Neuronal stem cell (in vitro differentiated cells): ENCODE results near the gene FXYD6.

Experiments
- DNase-seq: peaks from one replicate; pipeline ENCODE4 v3.0.0-alpha.2; 2013; ENCODE audit warnings: low spot score
- H2AFZ ChIP-seq: one replicate; pipeline ENCODE4 v1.6.1; 2013; ENCODE audit warnings: mild to moderate bottlenecking, low read length, inconsistent platforms
- H2AK5ac ChIP-seq: 2 replicates; pipeline ENCODE4 v1.6.1; 2013; ENCODE audit warnings: low read depth, mild to moderate bottlenecking, inconsistent platforms, low read length, moderate library complexity, mixed read lengths
- H2BK120ac ChIP-seq: 2 replicates; pipeline ENCODE4 v1.6.1; 2013; ENCODE audit warnings: low read depth, mild to moderate bottlenecking, inconsistent platforms, low read length, moderate library complexity, mixed read lengths
- H2BK12ac ChIP-seq: one replicate; pipeline ENCODE4 v1.6.1; 2013; ENCODE audit warnings: low read length, inconsistent platforms
- H2BK15ac ChIP-seq: 2 replicates; pipeline ENCODE4 v1.6.1; 2013; ENCODE audit warnings: mild to moderate bottlenecking, low read length, inconsistent platforms, mixed read lengths
- H2BK5ac ChIP-seq: one replicate; pipeline ENCODE4 v1.6.1; 2013; ENCODE audit warnings: inconsistent platforms, mild to moderate bottlenecking, low read length, moderate library complexity
- H3K14ac ChIP-seq: one replicate; pipeline ENCODE4 v1.6.1; 2013; ENCODE audit warnings: low read length, inconsistent platforms
- H3K18ac ChIP-seq: 2 replicates; pipeline ENCODE4 v1.6.1; 2013; ENCODE audit warnings: low read length, inconsistent platforms
- H3K23ac ChIP-seq: 2 replicates; pipeline ENCODE4 v1.6.1; 2013; ENCODE audit warnings: low read depth, mild to moderate bottlenecking, mixed read lengths, low read length, inconsistent platforms; ENCODE audit not compliant: poor library complexity
- H3K27ac ChIP-seq: replicated peaks from 3 replicates; pipeline ENCODE4 v1.5.1; 2013; ENCODE audit warnings: low read length, inconsistent platforms
- H3K27me3 ChIP-seq, 3 experiments: 2 replicates each; pipeline ENCODE4 v1.6.1; 2013; ENCODE audit warnings: low read length in 3 of 3, mild to moderate bottlenecking in 2 of 3, inconsistent platforms in 1 of 3, low read depth in 1 of 3, mixed read lengths in 1 of 3, moderate library complexity in 1 of 3; ENCODE audit not compliant: control insufficient read depth in 3 of 3, insufficient read depth in 3 of 3
- H3K36me3 ChIP-seq, 2 donors: replicated peaks in 1 of 2; 2 replicates each; pipeline ENCODE4 v1.6.1; 2013; ENCODE audit warnings: low read length in 2 of 2; ENCODE audit not compliant: control insufficient read depth in 2 of 2, insufficient read depth in 2 of 2
- H3K4ac ChIP-seq: 2 replicates; pipeline ENCODE4 v1.6.1; 2013; ENCODE audit warnings: inconsistent platforms, mild to moderate bottlenecking, low read length, moderate library complexity
- H3K4me1 ChIP-seq, 2 donors: 1 replicate in 1 of 2; 2 replicates in 1 of 2; pipeline ENCODE4 v1.6.1; 2013; ENCODE audit warnings: low read length in 2 of 2, low read depth in 1 of 2; ENCODE audit not compliant: control insufficient read depth in 2 of 2, insufficient read depth in 1 of 2
- H3K4me2 ChIP-seq: one replicate; pipeline ENCODE4 v1.6.1; 2013; ENCODE audit warnings: mild to moderate bottlenecking, low read length, inconsistent platforms; ENCODE audit not compliant: insufficient read depth, poor library complexity, severe bottlenecking
- H3K4me3 ChIP-seq, 2 donors: 2 replicates each; pipeline ENCODE4 v1.5.1; 2013; ENCODE audit warnings: low read length in 2 of 2, mild to moderate bottlenecking in 2 of 2, inconsistent platforms in 1 of 2, moderate library complexity in 1 of 2
- H3K79me1 ChIP-seq: one replicate; pipeline ENCODE4 v1.6.1; 2013; ENCODE audit warnings: low read depth, mild to moderate bottlenecking, inconsistent platforms, low read length, moderate library complexity
- H3K9ac ChIP-seq: one replicate; pipeline ENCODE4 v1.6.1; 2013; ENCODE audit warnings: mild to moderate bottlenecking, low read depth, low read length, inconsistent platforms; ENCODE audit not compliant: poor library complexity
- H3K9me3 ChIP-seq, 2 donors: replicated peaks in 1 of 2; 2 replicates each; pipeline versions ENCODE3 to v1.6.1; 2013; ENCODE audit warnings: low read length in 2 of 2, mild to moderate bottlenecking in 2 of 2, inconsistent platforms in 1 of 2, low read depth in 1 of 2, mixed read lengths in 1 of 2, moderate library complexity in 1 of 2; ENCODE audit not compliant: control insufficient read depth in 2 of 2, insufficient read depth in 1 of 2
- H4K8ac ChIP-seq: one replicate; pipeline ENCODE4 v1.6.1; 2013; ENCODE audit warnings: low read depth, mild to moderate bottlenecking, inconsistent platforms, low read length, moderate library complexity
- H4K91ac ChIP-seq: one replicate; pipeline ENCODE4 v1.6.1; 2013; ENCODE audit warnings: low read length, low read depth, mild to moderate bottlenecking, inconsistent platforms; ENCODE audit not compliant: poor library complexity
- WGBS, 2 donors: extraction: QIAGEN DNeasy Blood & Tissue Kit; methylation state at CpG; one replicate each; pipeline ENCODE4 v1.1.7; 2013; ENCODE audit warnings: missing lambda C conversion rate in 2 of 2, mixed read lengths in 1 of 2; ENCODE audit not compliant: insufficient read length in 2 of 2, insufficient replicate concordance in 1 of 2; ENCODE audit errors: extremely low coverage in 2 of 2; 5-methylcytosine and 5-hydroxymethylcytosine counted together

Gene FXYD6

GRCh38 chr11:117807482-117808327 lies 68.8 kb downstream of the FXYD6 start:
- no peak overlapping the region for H2BK12ac ChIP-seq
- no peaks in the 10 kb centered on the region for H3K36me3 ChIP-seq
- no peaks in the 10 kb centered on the region for H3K9me3 ChIP-seq
- no peak overlapping the region for H2BK15ac ChIP-seq
- H3K4me2 ChIP-seq, result no peak overlapping the region
- no peak overlapping the region for H3K9ac ChIP-seq
- no peaks in the 10 kb centered on the region for H3K79me1 ChIP-seq
- no peak overlapping the region for H3K4ac ChIP-seq
- H3K4me3 ChIP-seq, result no peak overlapping the region
- no peak overlapping the region for H4K91ac ChIP-seq
- no peak overlapping the region for H3K27ac ChIP-seq
- no peak overlapping the region for H2AK5ac ChIP-seq
- peaks cover 0 to 4% of the 10 kb centered on the region in 2 donors for H3K4me1 ChIP-seq
- peak; percentile 60 for DNase-seq
- no peak overlapping the region for H3K23ac ChIP-seq
- no CpG with 5 or more reads among the region's 22 CpGs for WGBS, 2 donors
- no peak overlapping the region for H2BK120ac ChIP-seq
- H3K27me3 ChIP-seq, result peaks cover 0 to 32% (median 3%) of the 10 kb centered on the region in 3 experiments
- H2AFZ ChIP-seq, result no peak overlapping the region
- no peak overlapping the region for H2BK5ac ChIP-seq
- H4K8ac ChIP-seq, result no peak overlapping the region
- H3K14ac ChIP-seq, result no peak overlapping the region
- H3K18ac ChIP-seq, result no peak overlapping the region

- H3K4me2 ChIP-seq, result no peak overlapping the region
- no peak for DNase-seq
- H2BK5ac ChIP-seq, result no peak overlapping the region
- no peak overlapping the region for H3K4ac ChIP-seq
- no peaks in the 10 kb centered on the region for H3K36me3 ChIP-seq
- no peak overlapping the region for H3K4me3 ChIP-seq
- H3K79me1 ChIP-seq, result no peaks in the 10 kb centered on the region
- no peak overlapping the region for H2BK12ac ChIP-seq
- no peak overlapping the region for H2BK15ac ChIP-seq
- H3K9ac ChIP-seq, result no peak overlapping the region
- H3K9me3 ChIP-seq, result no peaks in the 10 kb centered on the region
- H3K18ac ChIP-seq, result no peak overlapping the region
- no peak overlapping the region for H4K8ac ChIP-seq
- H3K27ac ChIP-seq, result no peak overlapping the region
- no peak overlapping the region for H2BK120ac ChIP-seq
- H3K23ac ChIP-seq, result no peak overlapping the region
- H4K91ac ChIP-seq, result no peak overlapping the region
- H2AFZ ChIP-seq, result no peak overlapping the region
- H3K27me3 ChIP-seq, result peaks cover 0 to 39% (median 3%) of the 10 kb centered on the region in 3 experiments
- no peak overlapping the region for H3K14ac ChIP-seq
- WGBS, 2 donors, result no CpG with 5 or more reads among the region's 5 CpGs
- H2AK5ac ChIP-seq, result no peak overlapping the region
- H3K4me1 ChIP-seq, result peaks cover 0 to 4% of the 10 kb centered on the region in 2 donors
These were observed 69.6 kb downstream of the FXYD6 start for GRCh38 chr11:117806846-117807245.

GRCh38 chr11:117805045-117805444 lies 71.4 kb downstream of the FXYD6 start:
- Histone ChIP-seq H3K18ac (no peak overlapping the region), H2AK5ac (no peak overlapping the region), H3K14ac (no peak overlapping the region), H3K23ac (no peak overlapping the region), H3K9ac (no peak overlapping the region), H3K4me1 (peaks cover 0 to 4% of the 10 kb centered on the region in 2 donors), H3K4me3 (no peak overlapping the region), H4K91ac (no peak overlapping the region), H2AFZ (no peak overlapping the region), H3K4me2 (no peak overlapping the region), H3K27ac (no peak overlapping the region), H3K79me1 (no peaks in the 10 kb centered on the region), H3K4ac (no peak overlapping the region), H2BK120ac (no peak overlapping the region), H2BK12ac (no peak overlapping the region), H2BK15ac (no peak overlapping the region), H3K27me3 (peaks cover 0 to 57% (median 3%) of the 10 kb centered on the region in 3 experiments), H2BK5ac (no peak overlapping the region), H3K36me3 (no peaks in the 10 kb centered on the region), H4K8ac (no peak overlapping the region), H3K9me3 (no peaks in the 10 kb centered on the region)
- no CpG with 5 or more reads among the region's 1 CpG for WGBS, 2 donors
- DNase-seq, result no peak

- no peak overlapping the region for H2AK5ac ChIP-seq
- H4K91ac ChIP-seq, result no peak overlapping the region
- no CpG with 5 or more reads among the region's 8 CpGs for WGBS, 2 donors
- H2BK5ac ChIP-seq, result no peak overlapping the region
- no peaks in the 10 kb centered on the region for H3K36me3 ChIP-seq
- no peak overlapping the region for H2BK12ac ChIP-seq
- H3K9me3 ChIP-seq, result no peaks in the 10 kb centered on the region
- no peak overlapping the region for H3K27ac ChIP-seq
- no peak overlapping the region for H2BK120ac ChIP-seq
- H3K4me2 ChIP-seq, result no peak overlapping the region
- H3K23ac ChIP-seq, result no peak overlapping the region
- H4K8ac ChIP-seq, result no peak overlapping the region
- no peaks in the 10 kb centered on the region for H3K79me1 ChIP-seq
- no peak overlapping the region for H3K4me3 ChIP-seq
- H3K18ac ChIP-seq, result no peak overlapping the region
- H3K27me3 ChIP-seq, result peaks cover 0 to 60% (median 13%) of the 10 kb centered on the region in 3 experiments
- H3K4me1 ChIP-seq, result no peaks in the 10 kb centered on the region
- no peak for DNase-seq
- H3K14ac ChIP-seq, result no peak overlapping the region
- no peak overlapping the region for H3K9ac ChIP-seq
- H3K4ac ChIP-seq, result no peak overlapping the region
- no peak overlapping the region for H2BK15ac ChIP-seq
- no peak overlapping the region for H2AFZ ChIP-seq
These were observed 72.6 kb downstream of the FXYD6 start for GRCh38 chr11:117803896-117804295.
